ENCODE data around the gene ZBTB21. TPM values are rescaled to one million over a fixed set of nuclear protein-coding genes. Genes with fewer than 3 reads are reported as not detected.
A peak's percentile ranks its signal among the peaks of the same experiment; 100 is the strongest.

ZBTB21 gene
- total RNA-seq, 1 experiment from 2014 or later: 11.8 TPM

GRCh38 chr21:42021371-42022090, 11.4 kb upstream of the ZBTB21 start:
- DNase-seq (ENCODE audit: low spot score): no peak

DNA sequence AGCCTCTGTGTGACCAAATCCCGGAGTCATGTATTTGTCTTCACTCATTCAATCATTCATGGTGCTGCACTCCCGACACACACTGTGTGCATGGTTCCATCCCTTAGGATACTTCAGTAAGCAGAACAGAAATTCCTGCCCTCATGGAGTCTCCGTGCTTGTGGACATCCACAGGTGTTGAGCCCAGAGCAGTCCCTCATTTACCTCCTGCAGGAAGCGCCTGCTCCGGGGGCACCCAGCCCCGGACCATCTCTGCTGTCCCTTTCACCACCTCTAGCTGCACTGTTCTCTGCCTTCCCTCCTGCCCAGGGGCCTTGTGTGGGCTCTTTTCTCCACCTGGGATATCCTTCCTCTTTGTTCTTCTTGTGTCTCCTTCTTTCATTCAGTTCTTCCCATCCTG, 9.5 kb upstream of the ZBTB21 start:
- DNase-seq (ENCODE audit: low spot score): no peak

DNA sequence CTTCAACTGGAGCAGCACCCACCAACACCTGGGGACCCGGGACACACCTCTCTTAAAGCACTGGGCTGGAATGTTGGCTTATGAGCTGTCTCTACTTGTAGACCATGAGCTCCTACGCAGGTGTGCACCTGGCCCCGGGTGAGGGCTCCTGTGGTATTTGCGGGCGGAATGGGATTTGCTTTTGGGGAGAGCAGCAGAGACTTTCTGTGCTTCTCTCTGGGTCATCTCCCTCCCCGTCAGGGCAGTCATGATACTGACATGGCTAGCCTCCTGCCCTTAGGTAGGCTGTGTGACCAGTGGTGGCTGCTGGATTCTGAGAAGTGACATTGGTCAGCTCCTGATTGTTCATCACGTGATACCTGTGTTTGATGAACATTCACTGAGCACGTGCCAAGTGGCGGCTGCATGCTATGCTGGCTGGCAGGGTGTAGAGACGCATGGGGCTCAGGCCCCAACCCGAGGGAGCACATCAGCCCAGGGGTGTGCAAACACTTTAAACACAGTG, 9.0 kb upstream of the ZBTB21 start:
- DNase-seq (ENCODE audit: low spot score): no peak

DNA sequence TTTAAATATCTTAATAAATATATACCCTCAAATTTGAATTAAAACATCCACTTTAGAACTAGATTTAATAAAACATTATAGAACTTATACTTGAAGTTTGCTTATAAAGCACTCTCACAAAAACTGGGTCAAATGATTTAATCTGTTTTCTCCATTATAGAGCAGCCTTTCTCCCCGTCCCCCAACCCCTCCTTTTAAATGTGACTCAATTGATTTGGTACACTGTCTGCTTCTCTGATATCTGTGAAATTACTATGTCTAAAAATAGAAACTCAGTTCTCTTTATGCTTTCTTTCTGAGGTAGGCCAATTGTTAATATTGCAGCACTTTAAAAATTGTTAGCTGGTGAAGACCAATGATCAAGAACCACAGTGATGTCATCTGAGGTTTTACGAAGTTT, 6.9 kb upstream of the ZBTB21 start:
- DNase-seq (ENCODE audit: low spot score): no peak

- no peak for DNase-seq (ENCODE audit: low spot score)
These were observed 6.3 kb upstream of the ZBTB21 start for GRCh38 chr21:42016364-42016985.

DNA sequence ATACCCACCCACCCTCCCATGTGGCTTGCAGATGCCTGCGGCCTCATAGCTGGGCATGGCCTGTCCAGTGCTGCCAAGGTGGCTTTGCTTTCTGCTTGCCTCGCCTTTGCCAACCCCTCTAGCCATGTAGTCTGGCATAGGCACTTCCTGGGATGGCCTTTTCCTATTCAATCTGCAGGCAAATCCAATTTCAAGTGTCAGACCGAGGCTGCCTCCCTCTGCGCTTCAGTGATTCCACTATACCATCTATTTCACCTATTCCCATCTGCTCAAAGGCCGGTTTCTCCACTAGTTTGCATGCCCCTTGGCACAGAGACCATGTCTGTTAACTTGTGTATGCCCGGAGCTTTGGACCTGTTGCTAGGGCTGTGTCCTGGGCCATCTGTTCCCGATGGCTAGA, 3.8 kb upstream of the ZBTB21 start:
- no peak for DNase-seq (ENCODE audit: low spot score)

- no peak for DNase-seq (ENCODE audit: low spot score)
These were observed 3.2 kb upstream of the ZBTB21 start for GRCh38 chr21:42013376-42013775.

- DNase-seq (ENCODE audit: low spot score): no peak
These were observed 2.7 kb upstream of the ZBTB21 start for GRCh38 chr21:42012763-42013329.

- DNase-seq (ENCODE audit: low spot score): no peak
These were observed 2.2 kb upstream of the ZBTB21 start for GRCh38 chr21:42012344-42012743.

DNA sequence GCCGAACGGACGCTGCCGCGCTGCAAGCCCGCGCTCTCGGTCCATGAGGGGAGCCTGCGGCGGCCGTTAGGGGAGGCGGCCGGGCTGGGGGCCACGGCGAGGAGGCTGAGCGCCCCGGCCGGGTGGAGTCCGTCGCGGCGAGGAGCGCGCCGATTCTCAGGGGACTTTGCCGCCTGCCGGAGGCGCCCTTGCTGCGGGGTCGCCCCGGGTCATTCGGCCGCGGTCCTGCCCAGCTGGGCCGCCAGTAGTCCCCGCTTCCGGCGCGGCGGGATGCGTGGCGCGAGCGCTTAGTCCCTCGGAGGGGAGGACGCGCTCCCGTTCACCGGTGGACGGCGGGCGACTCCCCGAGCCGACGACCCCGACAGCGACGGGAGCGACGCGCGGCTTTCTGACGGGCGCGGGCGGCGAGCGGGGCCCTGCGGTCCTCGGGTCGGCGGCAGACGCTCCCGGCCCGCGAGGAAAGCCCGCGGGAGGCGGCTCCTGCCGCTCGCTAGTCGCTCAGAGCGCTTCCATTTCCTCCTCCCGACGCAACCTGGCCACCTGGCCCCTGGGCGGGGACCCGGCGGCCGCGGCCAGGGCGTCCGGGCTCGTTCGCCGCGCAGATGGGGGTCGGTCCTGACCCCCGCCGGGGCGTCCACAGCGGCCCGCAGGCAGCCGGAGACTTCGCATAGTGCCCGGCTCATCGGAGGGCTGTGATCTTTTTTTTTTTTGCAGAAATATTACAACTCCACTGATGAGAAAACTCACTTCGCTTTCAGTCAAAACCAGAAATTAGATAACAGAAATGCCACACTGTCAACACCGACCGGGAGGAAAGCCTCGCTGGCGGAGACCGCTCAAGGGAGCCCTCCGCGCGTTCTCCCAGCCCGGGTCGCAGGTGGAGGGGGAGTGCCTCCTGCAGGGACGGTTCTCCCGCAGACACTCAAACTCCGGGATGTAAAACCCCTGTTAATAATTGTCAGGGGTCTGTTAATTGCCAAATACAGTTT, 641 bp upstream of the ZBTB21 start:
- peak; percentile 50 for DNase-seq (ENCODE audit: low spot score)

DNA sequence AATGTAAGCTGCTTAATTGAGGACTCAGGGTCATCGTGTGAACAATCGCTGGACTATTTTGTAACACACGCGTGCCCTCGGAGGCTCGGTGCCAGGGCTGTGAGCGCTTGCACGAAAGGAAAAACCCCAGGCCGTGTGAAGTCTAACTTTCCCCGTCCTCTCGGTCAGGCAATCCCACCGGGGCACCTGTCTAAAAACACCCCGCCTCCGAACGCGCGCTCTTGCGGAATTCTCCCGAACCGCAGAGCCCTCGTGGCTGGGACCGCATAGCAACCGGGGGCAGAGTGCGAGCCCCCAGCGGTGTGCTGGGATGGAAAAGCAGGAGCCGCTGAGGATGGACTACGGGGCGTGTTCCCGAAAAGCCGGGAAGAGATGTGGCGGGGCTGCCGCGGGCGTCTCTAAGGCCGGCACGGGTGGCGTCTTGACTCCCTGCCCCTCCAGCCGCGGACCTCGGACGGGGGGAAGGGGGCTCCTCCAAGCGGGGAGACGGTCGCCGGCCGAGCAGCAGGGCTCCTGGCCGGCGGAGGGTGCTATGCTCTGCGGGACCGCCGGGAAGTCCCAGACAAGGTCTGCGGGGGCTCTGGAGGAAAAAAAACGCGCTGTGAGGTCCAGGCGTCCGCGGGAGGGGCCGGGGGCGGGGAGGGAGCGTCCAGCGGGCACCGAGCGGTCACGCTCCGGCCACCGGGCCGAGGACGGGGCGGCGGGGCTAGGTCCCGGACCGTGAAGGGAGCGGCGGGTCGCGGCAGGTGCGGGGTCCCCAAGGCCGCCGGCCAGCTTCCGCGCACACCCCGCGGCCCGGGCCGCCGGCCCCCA, 936 bp downstream of the ZBTB21 start:
- DNase-seq (ENCODE audit: low spot score): peak; percentile 48

GRCh38 chr21:42007356-42007940, 2.7 kb downstream of the ZBTB21 start:
- no peak for DNase-seq (ENCODE audit: low spot score)

DNA sequence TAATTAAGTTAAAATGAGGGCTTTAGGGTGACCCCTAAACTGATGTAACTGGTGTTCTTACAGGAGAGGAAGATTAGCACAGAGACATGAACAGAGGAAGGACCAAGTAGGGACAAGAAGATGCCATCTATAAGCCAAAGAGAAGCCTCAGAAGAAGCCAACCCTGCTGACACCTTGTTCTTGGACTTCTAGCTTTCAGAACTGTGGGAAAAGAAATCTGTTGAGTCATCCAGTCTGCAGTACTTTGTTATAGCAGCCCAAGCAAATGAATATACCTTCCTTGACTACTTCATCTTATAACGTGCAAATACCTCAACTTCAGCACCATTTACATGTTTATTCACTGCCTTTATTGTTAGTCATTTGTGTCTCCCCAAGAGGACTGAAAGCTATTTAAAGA, 3.4 kb downstream of the ZBTB21 start:
- no peak for DNase-seq (ENCODE audit: low spot score)

GRCh38 chr21:42004406-42005199, 5.6 kb downstream of the ZBTB21 start:
- no peak for DNase-seq (ENCODE audit: low spot score)

- no peak for DNase-seq (ENCODE audit: low spot score)
These were observed 7.1 kb downstream of the ZBTB21 start for GRCh38 chr21:42003051-42003461.

DNA sequence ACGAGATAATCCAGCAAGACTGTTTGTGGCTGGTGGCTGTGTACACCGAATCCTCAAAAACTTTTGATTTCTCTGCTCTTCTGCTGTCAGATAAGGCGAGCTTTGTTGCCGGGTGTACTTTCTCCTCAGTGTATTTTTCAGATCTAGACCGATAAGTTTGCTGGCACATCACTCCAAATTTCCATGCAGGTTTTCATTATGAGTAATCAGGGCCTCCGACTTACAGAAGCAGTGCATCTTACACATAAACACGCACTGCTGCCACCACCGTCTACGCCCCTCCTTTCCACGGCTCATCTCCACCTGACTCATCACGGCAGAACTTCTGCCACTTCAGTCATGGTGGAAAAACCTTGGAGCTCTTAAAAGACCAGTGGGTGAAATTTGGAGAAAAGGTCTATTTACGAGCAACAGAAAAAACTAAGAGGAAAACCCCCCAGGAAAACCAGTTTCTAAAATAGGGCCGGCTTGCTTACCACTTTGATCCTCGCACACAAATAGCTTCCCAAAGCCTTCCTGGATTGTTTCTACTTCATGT, 7.7 kb downstream of the ZBTB21 start:
- no peak for DNase-seq (ENCODE audit: low spot score)

DNA sequence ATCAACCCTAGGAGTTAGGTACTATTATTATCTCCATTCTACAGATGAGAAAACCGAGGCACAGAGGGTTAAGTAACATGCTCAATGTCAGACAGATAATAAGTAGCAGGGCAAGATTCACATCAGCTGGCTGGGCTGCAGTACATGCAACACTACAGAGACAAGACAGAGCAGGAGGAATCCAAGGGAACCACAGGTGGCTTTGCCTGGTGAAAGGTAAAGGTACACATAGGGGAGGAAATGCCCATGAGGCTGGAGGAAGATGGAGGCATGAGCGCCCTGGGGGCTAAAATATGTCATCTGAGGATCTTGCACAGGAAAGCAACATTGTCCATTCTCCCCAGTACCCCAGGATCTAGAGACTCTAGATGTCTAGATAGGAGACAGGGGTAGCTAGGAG, 8.4 kb downstream of the ZBTB21 start:
- DNase-seq (ENCODE audit: low spot score): no peak

DNA sequence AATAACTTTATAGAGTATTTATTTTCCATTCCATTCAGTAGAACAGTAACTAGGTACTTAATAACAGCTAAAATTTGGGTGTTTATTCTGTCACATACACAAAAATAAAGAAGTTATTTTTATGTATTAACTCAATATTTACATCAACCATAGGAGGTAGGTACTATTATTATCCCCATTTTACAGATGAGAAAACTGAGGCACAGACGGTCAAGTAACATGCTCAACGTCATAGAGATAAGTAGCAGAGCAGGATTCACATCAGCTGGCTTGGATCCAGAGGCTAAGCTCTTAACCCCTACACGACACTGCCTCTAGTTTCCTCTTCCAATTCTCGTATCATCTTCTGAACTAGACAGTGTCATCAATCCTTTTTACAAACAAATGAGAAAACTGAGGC, 9.3 kb downstream of the ZBTB21 start:
- no peak for DNase-seq (ENCODE audit: low spot score)

DNA sequence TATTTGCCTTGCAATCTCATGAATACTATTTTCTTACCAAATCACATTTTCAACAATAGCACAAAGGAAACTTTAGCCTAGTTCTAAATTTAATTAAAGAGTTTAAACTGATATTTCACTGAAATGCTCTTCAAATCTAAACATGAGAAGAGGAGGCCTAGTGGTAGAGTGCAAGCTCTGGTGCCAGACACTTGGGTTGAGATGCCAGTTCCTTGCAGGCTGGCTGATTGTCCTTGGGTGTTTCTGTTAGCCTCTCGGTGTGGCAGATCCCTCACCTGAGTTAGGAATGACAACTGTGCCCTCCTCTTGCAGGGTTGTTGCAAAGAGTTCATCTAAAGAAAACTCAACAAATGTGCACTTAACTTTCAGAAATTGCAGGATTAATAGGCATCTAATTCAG, 12.5 kb downstream of the ZBTB21 start:
- DNase-seq (ENCODE audit: low spot score): no peak

Data from HT-29 (cell line).